Mesenchymal stem cell (in vitro differentiated cells and primary cell): ENCODE results near the gene SCN8A.
A peak's percentile ranks its signal among the peaks of the same experiment; 100 is the strongest.

Experiments used
- DNase-seq: peaks from one replicate; pipeline ENCODE4 v3.0.0-alpha.2; 2013
- H2AFZ ChIP-seq: one replicate; pipeline ENCODE4 v1.6.1; 2013; ENCODE audit warnings: low read depth, mild to moderate bottlenecking, control low read depth, inconsistent platforms, low read length, moderate library complexity
- H2AK5ac ChIP-seq: 2 replicates; pipeline ENCODE4 v1.6.1; 2013; ENCODE audit warnings: low read length, moderate library complexity, mild to moderate bottlenecking, inconsistent platforms; ENCODE audit not compliant: severe bottlenecking
- H2BK120ac ChIP-seq: one replicate; pipeline ENCODE4 v1.6.1; 2013; ENCODE audit warnings: low read depth, mild to moderate bottlenecking, inconsistent platforms, low read length, moderate library complexity
- H2BK12ac ChIP-seq, 2 experiments: one replicate each; pipeline ENCODE4 v1.6.1; 2013; ENCODE audit warnings: inconsistent platforms in 2 of 2, low read length in 2 of 2, mild to moderate bottlenecking in 2 of 2, moderate library complexity in 2 of 2, control low read depth in 1 of 2
- H2BK15ac ChIP-seq: one replicate; pipeline ENCODE4 v1.6.1; 2013; ENCODE audit warnings: mild to moderate bottlenecking, low read depth, inconsistent platforms; ENCODE audit not compliant: poor library complexity, severe bottlenecking
- H2BK5ac ChIP-seq: 2 replicates; pipeline ENCODE4 v1.6.1; 2013; ENCODE audit warnings: low read depth, mild to moderate bottlenecking, low read length, control low read depth, inconsistent platforms; ENCODE audit not compliant: poor library complexity, severe bottlenecking
- H3K14ac ChIP-seq, 2 experiments: one replicate each; pipeline ENCODE4 v1.6.1; 2013; ENCODE audit warnings: inconsistent platforms in 2 of 2, low read length in 2 of 2, control low read depth in 1 of 2, mild to moderate bottlenecking in 1 of 2, moderate library complexity in 1 of 2
- H3K18ac ChIP-seq, 2 experiments: one replicate each; pipeline ENCODE4 v1.6.1; 2013; ENCODE audit warnings: inconsistent platforms in 2 of 2, low read length in 2 of 2, control low read depth in 1 of 2, low read depth in 1 of 2, mild to moderate bottlenecking in 1 of 2
- H3K23ac ChIP-seq, 2 experiments: one replicate each; pipeline ENCODE4 v1.6.1; 2013; ENCODE audit warnings: inconsistent platforms in 2 of 2, low read length in 2 of 2, mild to moderate bottlenecking in 2 of 2, moderate library complexity in 2 of 2, control low read depth in 1 of 2
- H3K27ac ChIP-seq: 2 replicates; pipeline ENCODE4 v1.5.1; 2013; ENCODE audit warnings: mild to moderate bottlenecking, moderate library complexity, low read length, control low read depth, inconsistent platforms; ENCODE audit not compliant: poor library complexity, severe bottlenecking
- H3K27me3 ChIP-seq, 2 experiments: 2 replicates each; pipeline versions ENCODE4 v1.6.1 to v1.7.0; 2013; ENCODE audit warnings: low read length in 2 of 2, mild to moderate bottlenecking in 2 of 2, moderate library complexity in 2 of 2, control low read depth in 1 of 2, inconsistent platforms in 1 of 2; ENCODE audit not compliant: control insufficient read depth in 1 of 2, insufficient read depth in 1 of 2
- H3K36me3 ChIP-seq, 2 experiments: 2 replicates each; pipeline versions ENCODE4 v1.6.1 to v1.7.0; 2013; ENCODE audit warnings: low read length in 2 of 2, control low read depth in 1 of 2, inconsistent platforms in 1 of 2, low read depth in 1 of 2, mild to moderate bottlenecking in 1 of 2; ENCODE audit not compliant: insufficient read depth in 2 of 2, control insufficient read depth in 1 of 2
- H3K4ac ChIP-seq, 2 experiments: one replicate each; pipeline ENCODE4 v1.6.1; 2013; ENCODE audit warnings: inconsistent platforms in 2 of 2, low read length in 2 of 2, mild to moderate bottlenecking in 2 of 2, moderate library complexity in 2 of 2, control low read depth in 1 of 2, low read depth in 1 of 2
- H3K4me1 ChIP-seq: 2 replicates; pipeline ENCODE4 v1.6.1; 2013; ENCODE audit warnings: low read depth, low read length, control low read depth; ENCODE audit not compliant: control insufficient read depth, insufficient read depth
- H3K4me2 ChIP-seq: 2 replicates; pipeline ENCODE4 v1.6.1; 2013; ENCODE audit warnings: low read length, mild to moderate bottlenecking, inconsistent platforms; ENCODE audit not compliant: poor library complexity, severe bottlenecking
- H3K4me3 ChIP-seq, 2 experiments: 2 replicates each; pipeline versions ENCODE4 v1.5.1 to v1.7.0; 2013; ENCODE audit warnings: low read length in 2 of 2, mild to moderate bottlenecking in 2 of 2, control low read depth in 1 of 2, low read depth in 1 of 2; ENCODE audit not compliant: insufficient read depth in 1 of 2
- H3K79me1 ChIP-seq: replicated peaks from 2 replicates; pipeline ENCODE4 v1.6.1; 2013; ENCODE audit warnings: mild to moderate bottlenecking, control low read depth, low read length, inconsistent platforms; ENCODE audit not compliant: poor library complexity, severe bottlenecking
- H3K9ac ChIP-seq: 2 replicates; pipeline ENCODE4 v1.7.0; 2013; ENCODE audit warnings: mild to moderate bottlenecking, low read length, moderate library complexity
- H3K9me3 ChIP-seq: 2 replicates; pipeline ENCODE4 v1.7.0; 2013; ENCODE audit warnings: mild to moderate bottlenecking, low read length; ENCODE audit not compliant: control insufficient read depth
- H4K8ac ChIP-seq: one replicate; pipeline ENCODE4 v1.6.1; 2013; ENCODE audit warnings: inconsistent platforms, mild to moderate bottlenecking, low read length, moderate library complexity
- H4K91ac ChIP-seq: one replicate; pipeline ENCODE4 v1.6.1; 2013; ENCODE audit warnings: mild to moderate bottlenecking, low read length, inconsistent platforms
- WGBS: methylation state at CpG from one replicate; pipeline ENCODE4 v1.1.7; 2013; ENCODE audit warnings: mixed read lengths; 5-methylcytosine and 5-hydroxymethylcytosine counted together

SCN8A gene

GRCh38 chr12:51755251-51755650 is 164.2 kb downstream of the SCN8A start:
- no peak overlapping the region for H2BK12ac ChIP-seq
- no peaks in the 10 kb centered on the region for H3K9me3 ChIP-seq
- H3K27me3 ChIP-seq = peaks cover 0 to 9% of the 10 kb centered on the region in 2 experiments
- no peak overlapping the region for H3K27ac ChIP-seq
- no peak overlapping the region for H2BK120ac ChIP-seq
- no peak overlapping the region for H2BK15ac ChIP-seq
- no peak overlapping the region for H2AK5ac ChIP-seq
- no peak overlapping the region for H4K91ac ChIP-seq
- H3K36me3 ChIP-seq = peaks cover 0 to 65% of the 10 kb centered on the region in 2 experiments
- no peak overlapping the region for H3K23ac ChIP-seq
- H3K79me1 ChIP-seq = no peaks in the 10 kb centered on the region
- no peak overlapping the region for H2BK5ac ChIP-seq
- H3K4ac ChIP-seq = no peak overlapping the region
- no peak overlapping the region for H3K4me3 ChIP-seq
- H2AFZ ChIP-seq = no peak overlapping the region
- no peak overlapping the region for H3K18ac ChIP-seq
- WGBS = 92% methylated on average over 1 of the region's 2 CpGs
- no peak overlapping the region for H3K14ac ChIP-seq
- H3K9ac ChIP-seq = no peak overlapping the region
- no peak overlapping the region for H4K8ac ChIP-seq
- no peak overlapping the region for H3K4me2 ChIP-seq
- no peaks in the 10 kb centered on the region for H3K4me1 ChIP-seq
- no peak for DNase-seq

- H3K9me3 ChIP-seq = no peaks in the 10 kb centered on the region
- peaks cover 0 to 62% of the 10 kb centered on the region in 2 experiments for H3K36me3 ChIP-seq
- no peak overlapping the region for H2BK12ac ChIP-seq
- H3K27ac ChIP-seq = no peak overlapping the region
- H3K4me2 ChIP-seq = no peak overlapping the region
- H3K14ac ChIP-seq = no peak overlapping the region
- H3K4ac ChIP-seq = no peak overlapping the region
- no peak overlapping the region for H2BK120ac ChIP-seq
- peaks cover 0 to 6% of the 10 kb centered on the region in 2 experiments for H3K27me3 ChIP-seq
- H2AK5ac ChIP-seq = no peak overlapping the region
- no peak overlapping the region for H2BK15ac ChIP-seq
- H3K4me3 ChIP-seq = no peak overlapping the region
- no peak overlapping the region for H3K23ac ChIP-seq
- no peak overlapping the region for H2BK5ac ChIP-seq
- H2AFZ ChIP-seq = no peak overlapping the region
- no peaks in the 10 kb centered on the region for H3K79me1 ChIP-seq
- no peaks in the 10 kb centered on the region for H3K4me1 ChIP-seq
- H3K9ac ChIP-seq = no peak overlapping the region
- no peak overlapping the region for H3K18ac ChIP-seq
- no peak overlapping the region for H4K8ac ChIP-seq
- H4K91ac ChIP-seq = no peak overlapping the region
- DNase-seq = peak; percentile 20
These were observed 168.1 kb downstream of the SCN8A start for GRCh38 chr12:51759175-51759574.

- Histone ChIP-seq H4K91ac (no peak overlapping the region), H3K27me3 (peaks cover 0 to 6% of the 10 kb centered on the region in 2 experiments), H2BK15ac (no peak overlapping the region), H3K4me1 (no peaks in the 10 kb centered on the region), H3K36me3 (peaks cover 0 to 57% of the 10 kb centered on the region in 2 experiments), H3K27ac (no peak overlapping the region), H3K23ac (no peak overlapping the region), H2BK12ac (no peak overlapping the region), H3K4ac (no peak overlapping the region), H2BK120ac (no peak overlapping the region), H3K4me3 (no peak overlapping the region), H3K18ac (no peak overlapping the region), H3K14ac (no peak overlapping the region), H3K79me1 (no peaks in the 10 kb centered on the region), H3K4me2 (no peak overlapping the region), H3K9ac (no peak overlapping the region), H2BK5ac (no peak overlapping the region), H2AFZ (no peak overlapping the region), H2AK5ac (no peak overlapping the region), H3K9me3 (no peaks in the 10 kb centered on the region), H4K8ac (no peak overlapping the region)
- DNase-seq = no peak
These were observed 168.7 kb downstream of the SCN8A start for GRCh38 chr12:51759695-51760094.

GRCh38 chr12:51760231-51760630 is 169.2 kb downstream of the SCN8A start:
- Histone ChIP-seq H2BK12ac (no peak overlapping the region), H3K4ac (no peak overlapping the region), H3K14ac (no peak overlapping the region), H3K79me1 (no peaks in the 10 kb centered on the region), H2AK5ac (no peak overlapping the region), H2BK5ac (no peak overlapping the region), H3K23ac (no peak overlapping the region), H3K9ac (no peak overlapping the region), H3K18ac (no peak overlapping the region), H3K27me3 (peaks cover 0 to 6% of the 10 kb centered on the region in 2 experiments), H4K8ac (no peak overlapping the region), H3K9me3 (no peaks in the 10 kb centered on the region), H3K27ac (no peak overlapping the region), H3K4me2 (no peak overlapping the region), H3K36me3 (peaks cover 0 to 52% of the 10 kb centered on the region in 2 experiments), H3K4me3 (no peak overlapping the region), H3K4me1 (no peaks in the 10 kb centered on the region), H2AFZ (no peak overlapping the region), H2BK120ac (no peak overlapping the region), H4K91ac (no peak overlapping the region), H2BK15ac (no peak overlapping the region)
- DNase-seq = no peak
- WGBS = 67% methylated on average over 1 of the region's 1 CpG
